KBM-7 (cell line): ENCODE measurements around the gene CDH11.

Experiments
- DNase-seq: peaks from one replicate; pipeline ENCODE4 v3.0.0-alpha.2; 2015
- in situ Hi-C: fragments of 300-500 bp; cut with MboI; formaldehyde crosslinking; loops from 2 replicates; pipeline ENCODE4 v1.14.3; 2020; ENCODE audit warnings: low sequenced_read_pairs, low pct_unique_long_range_greater_than_20kb, mixed read lengths

The CDH11 gene

DNA sequence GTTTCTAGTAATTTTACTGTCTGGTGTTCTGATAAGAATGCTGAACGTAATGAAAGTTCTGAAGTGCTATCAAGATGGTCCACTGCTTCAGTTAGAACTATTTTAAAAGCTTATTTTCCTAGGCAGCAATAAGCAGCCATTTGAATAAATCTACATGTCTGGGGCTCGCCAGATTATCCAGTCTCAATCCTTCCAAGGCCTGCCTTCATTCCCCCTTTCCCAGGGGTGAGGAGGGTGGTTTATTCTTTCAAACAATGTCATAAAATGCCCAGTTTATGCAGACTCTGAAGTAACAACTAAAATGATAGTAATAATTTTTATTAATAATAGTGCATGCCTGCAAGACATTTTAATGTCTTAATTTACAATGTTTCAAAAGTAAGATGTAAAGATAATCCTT, 2.4 kb downstream of the CDH11 start:
- no peak for DNase-seq
- in situ Hi-C loops: no loop called here

DNA sequence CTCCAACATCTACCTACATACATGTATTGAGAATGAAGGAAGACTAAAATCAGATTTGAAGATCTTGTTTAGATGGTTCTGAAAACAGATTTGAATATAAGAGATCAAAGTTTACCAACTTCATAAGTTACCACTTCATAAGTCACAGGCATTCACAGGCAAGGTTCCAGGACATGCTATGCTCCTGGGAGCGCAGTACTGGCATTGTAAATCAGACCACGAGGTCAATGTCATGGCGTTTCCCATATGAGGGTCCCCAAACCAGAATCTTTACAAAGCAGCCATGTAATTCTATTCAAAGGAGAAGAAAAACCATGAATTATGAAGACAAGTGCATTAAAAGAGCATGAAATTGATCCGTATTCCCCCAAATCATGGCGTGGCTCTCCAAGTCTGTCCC, 3.0 kb downstream of the CDH11 start:
- in situ Hi-C loops: no loop called here
- no peak for DNase-seq

- in situ Hi-C loops: no loop called here
- peak; percentile 55 for DNase-seq
Measured at GRCh38 chr16:65117811-65118448, 3.9 kb downstream of the CDH11 start.

DNA sequence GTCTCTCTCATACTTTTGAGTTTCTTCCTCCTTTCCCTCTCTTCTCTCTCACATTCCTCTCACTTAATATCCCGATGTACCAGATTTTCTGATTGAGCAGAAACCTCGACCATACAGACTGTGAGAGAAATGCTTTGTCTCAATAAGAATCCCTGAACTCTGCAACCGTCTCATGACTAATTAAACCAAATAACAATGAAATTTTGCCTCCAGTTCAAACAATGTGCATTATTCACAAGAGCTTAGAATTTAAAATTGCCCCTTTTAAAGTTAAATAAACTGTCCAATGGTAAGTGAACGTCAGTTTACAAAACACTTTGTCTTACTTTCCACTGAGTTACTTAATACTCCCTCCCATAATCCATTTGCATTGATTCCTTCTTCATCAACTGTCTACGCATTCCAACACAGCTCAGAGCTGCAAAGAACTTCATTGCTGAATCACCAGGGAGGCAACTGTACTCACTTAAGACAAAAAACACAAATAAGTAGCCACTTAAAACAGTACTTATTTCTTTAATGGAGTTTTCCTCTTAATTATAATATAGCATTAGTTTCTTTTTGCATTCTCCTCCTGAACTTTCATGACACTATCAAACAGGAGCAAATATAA, 4.9 kb downstream of the CDH11 start:
- no peak for DNase-seq

DNA sequence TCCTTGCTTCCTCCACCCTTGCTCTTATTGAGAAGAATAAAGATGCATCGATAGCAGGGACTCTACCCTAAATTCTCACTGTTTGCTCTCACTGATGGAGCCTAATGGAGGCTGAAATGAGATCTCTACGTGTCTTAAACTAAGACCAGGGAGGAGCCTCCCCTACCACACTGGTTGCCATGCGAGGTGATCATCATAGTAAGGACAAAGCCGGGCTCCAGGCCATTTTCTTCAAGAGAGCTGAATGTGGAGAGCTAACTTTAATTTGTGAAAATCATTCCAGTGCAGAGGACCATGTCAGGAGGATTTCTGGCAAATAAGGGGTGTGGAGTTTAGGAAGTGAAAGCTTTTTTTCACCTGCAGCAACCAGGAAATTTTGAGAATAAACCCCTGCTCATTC, 5.6 kb downstream of the CDH11 start:
- DNase-seq: no peak
- in situ Hi-C loops: no loop called here

More for the DNA sequence above, 4.9 kb downstream of the CDH11 start:
- in situ Hi-C loops: no loop called here

GRCh38 chr16:65114527-65114926, 7.3 kb downstream of the CDH11 start:
- DNase-seq: no peak
- in situ Hi-C loops: no loop called here

- DNase-seq: no peak
- in situ Hi-C loops: no loop called here
Measured at GRCh38 chr16:65113441-65113840, 8.4 kb downstream of the CDH11 start.

DNA sequence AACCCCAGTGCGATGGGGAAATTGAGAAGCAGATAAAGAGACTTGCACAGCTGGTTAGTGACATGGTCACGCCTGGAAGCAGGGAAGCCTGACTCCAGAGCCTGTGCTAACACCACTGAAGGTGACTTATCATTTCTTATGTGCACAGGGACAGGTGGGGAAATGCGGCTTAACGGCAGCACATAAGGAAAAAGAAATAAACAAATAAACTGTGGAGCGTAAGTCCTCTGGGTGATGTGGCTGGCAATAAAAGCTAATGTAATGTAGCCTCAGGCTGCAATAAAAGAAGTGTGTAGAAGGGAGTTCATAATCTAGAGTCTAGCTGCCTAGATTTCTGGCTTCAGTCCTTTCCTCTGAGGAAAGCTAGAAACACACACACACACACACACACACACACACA, 10.6 kb downstream of the CDH11 start:
- in situ Hi-C loops: no loop called here
- no peak for DNase-seq

DNA sequence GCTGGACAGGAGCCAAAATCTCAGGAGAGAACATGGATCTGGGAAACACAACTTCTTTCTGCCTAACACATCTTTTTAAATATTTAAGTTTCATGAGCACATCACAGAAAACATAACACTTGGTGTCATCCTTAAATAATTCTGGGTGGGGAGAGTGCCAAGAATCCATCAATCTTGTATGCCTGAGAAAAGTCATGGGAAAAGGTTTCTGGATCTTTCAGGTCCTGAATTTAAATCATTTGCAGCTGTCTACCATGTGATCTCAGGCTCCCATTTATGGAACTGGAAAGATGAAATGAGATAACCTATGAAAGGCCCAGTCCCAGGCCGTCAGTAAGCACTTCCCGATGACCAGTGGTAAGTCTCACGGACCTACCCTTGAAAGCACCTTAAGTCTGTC, 15.1 kb downstream of the CDH11 start:
- no peak for DNase-seq
- in situ Hi-C loops: no loop called here

- in situ Hi-C loops: no loop called here
Measured at GRCh38 chr16:65105171-65105570, 16.7 kb downstream of the CDH11 start.

DNA sequence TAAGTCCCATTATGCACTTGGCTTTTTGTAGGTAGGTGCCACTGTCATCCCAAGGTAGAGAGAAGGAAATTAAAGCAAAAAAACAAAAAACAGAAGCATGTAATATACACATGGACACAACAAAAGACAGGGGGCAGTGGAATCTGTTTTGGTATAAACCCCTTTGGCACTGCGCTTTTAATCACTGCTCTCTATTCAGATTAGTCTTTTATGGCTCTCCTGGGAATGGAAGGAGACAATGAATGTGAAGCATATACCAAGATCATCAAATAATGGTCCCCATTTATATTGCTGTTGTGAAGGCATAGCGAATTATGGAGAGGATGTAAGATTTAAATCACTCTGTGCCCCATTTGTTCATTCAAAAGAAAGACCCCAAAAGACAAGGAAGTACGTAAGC, 17.4 kb downstream of the CDH11 start:
- in situ Hi-C loops: no loop called here

More at GRCh38 chr16:65105171-65105570, 16.7 kb downstream of the CDH11 start:
- no peak for DNase-seq

GRCh38 chr16:65102326-65102725, 19.5 kb downstream of the CDH11 start:
- in situ Hi-C loops: no loop called here
- DNase-seq: no peak

More for the DNA sequence above, 17.4 kb downstream of the CDH11 start:
- no peak for DNase-seq

DNA sequence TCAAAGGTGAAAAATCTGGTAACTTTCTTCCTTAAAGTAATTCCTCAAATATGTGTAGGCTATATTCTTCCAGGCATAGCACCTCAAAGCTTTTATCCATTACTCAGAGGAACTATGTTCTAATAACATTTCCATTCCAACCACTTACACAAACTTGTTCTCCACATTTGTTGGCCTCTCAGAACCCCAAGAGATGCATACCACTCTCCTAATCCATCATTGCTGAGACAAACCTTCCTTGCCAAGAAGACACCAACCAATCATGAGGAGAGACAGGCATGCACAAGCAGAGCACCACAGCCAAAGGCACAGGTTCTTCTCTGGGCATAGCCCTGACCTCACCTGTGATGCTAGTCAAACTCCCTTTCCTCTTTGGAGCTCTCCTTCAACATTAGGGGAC, 20.9 kb downstream of the CDH11 start:
- in situ Hi-C loops: no loop called here
- DNase-seq: no peak

GRCh38 chr16:65099607-65100006, 22.3 kb downstream of the CDH11 start:
- no peak for DNase-seq
- in situ Hi-C loops: no loop called here

GRCh38 chr16:65098916-65099315, 22.9 kb downstream of the CDH11 start:
- no peak for DNase-seq
- in situ Hi-C loops: no loop called here

DNA sequence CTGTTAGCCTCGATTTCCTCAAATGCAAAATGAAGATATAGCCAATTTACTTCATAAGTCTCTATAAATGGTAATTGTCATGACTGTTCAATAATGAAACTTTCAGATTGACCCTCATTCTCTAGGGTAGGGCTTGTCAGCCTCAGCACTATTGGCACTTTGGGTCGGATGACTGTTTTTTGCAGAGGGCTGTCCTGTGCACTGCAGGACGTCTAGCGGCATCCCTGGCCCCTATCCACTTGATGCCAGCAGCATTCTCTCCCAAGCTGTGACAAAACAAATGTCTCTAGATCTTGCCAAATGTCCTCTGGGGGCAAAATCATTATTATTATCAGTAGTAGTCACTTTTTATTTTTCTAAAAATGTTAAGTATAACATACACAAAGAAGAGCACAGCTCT, 24.6 kb downstream of the CDH11 start:
- no peak for DNase-seq
- in situ Hi-C loops: no loop called here

GRCh38 chr16:65095906-65096305, 26.0 kb downstream of the CDH11 start:
- in situ Hi-C loops: no loop called here

GRCh38 chr16:65095090-65095728, 26.7 kb downstream of the CDH11 start:
- no peak for DNase-seq
- in situ Hi-C loops: no loop called here

More at GRCh38 chr16:65095906-65096305, 26.0 kb downstream of the CDH11 start:
- DNase-seq: no peak

GRCh38 chr16:65094009-65094408, 27.9 kb downstream of the CDH11 start:
- in situ Hi-C loops: no loop called here
- DNase-seq: no peak

DNA sequence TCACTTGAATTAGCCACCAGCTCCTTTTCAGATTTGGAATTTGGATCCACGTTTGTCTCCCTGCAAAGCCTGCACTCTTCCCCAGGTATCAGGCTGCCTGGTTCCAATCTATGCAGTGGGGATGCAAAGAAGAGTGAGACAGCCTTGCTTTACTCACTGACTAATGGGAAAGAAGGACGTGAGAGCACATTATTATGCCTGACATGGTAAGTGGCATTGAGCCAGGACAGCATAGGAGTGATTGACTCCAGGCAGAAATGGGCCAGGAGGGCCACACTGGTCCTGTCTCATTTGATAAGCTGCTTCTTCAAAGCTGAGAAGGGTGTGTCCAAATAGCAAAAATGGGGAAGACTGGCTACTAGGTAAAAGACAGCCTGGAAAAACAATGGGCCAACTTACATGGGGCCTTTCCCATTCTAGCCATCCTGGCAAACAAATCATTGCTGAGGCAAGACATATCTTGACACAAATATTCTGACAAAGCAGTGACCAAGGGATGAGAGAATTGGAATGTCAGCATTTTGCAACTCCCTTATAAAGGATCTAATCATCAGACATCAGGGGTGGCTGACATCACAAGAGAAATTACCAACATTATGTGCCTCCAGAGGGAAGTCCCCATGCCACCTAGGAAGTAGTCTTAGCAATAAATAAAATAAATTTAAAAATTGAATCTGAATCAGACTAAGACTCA, 38.6 kb downstream of the CDH11 start:
- DNase-seq: no peak
- in situ Hi-C loops: no loop called here
